Activated CD4-positive, alpha-beta T cell treated with anti-CD3 and anti-CD28 coated beads for 24 hours (primary cell): ENCODE data around the gene FYCO1.

ENCODE experiments used
- DNase-seq, 2 donors: peaks; one replicate each; pipeline ENCODE4 v3.0.0-alpha.2; 2020; ENCODE audit warnings: low read depth in 2 of 2

FYCO1 gene

GRCh38 chr3:45887285-45887684 lies 108.3 kb downstream of the FYCO1 start:
- no peak for DNase-seq

- no peak for DNase-seq
Measured at GRCh38 chr3:45885979-45886705, 109.5 kb downstream of the FYCO1 start, which contains the start of gene CCR9. Gene CCR9 (plus strand): TSS chr3:45886543. CDS start chr3:45894934, 8,391 bp downstream.

- DNase-seq: no peak
Measured at GRCh38 chr3:45884368-45885201, 111.0 kb downstream of the FYCO1 start.

GRCh38 chr3:45881078-45882022 lies 114.3 kb downstream of the FYCO1 start:
- DNase-seq: peak in 1 of 2 donors; percentile 41

- no peak for DNase-seq
Measured at GRCh38 chr3:45880725-45881077, 114.9 kb downstream of the FYCO1 start.

GRCh38 chr3:45878124-45878523 lies 117.5 kb downstream of the FYCO1 start:
- DNase-seq: no peak

- no peak for DNase-seq
Measured at GRCh38 chr3:45874677-45875346, 120.8 kb downstream of the FYCO1 start.

- DNase-seq: no peak
Measured at GRCh38 chr3:45873638-45874037, 122.0 kb downstream of the FYCO1 start.

- DNase-seq: no peak
Measured at GRCh38 chr3:45873036-45873435, 122.6 kb downstream of the FYCO1 start.

GRCh38 chr3:45872569-45872968 lies 123.1 kb downstream of the FYCO1 start:
- no peak for DNase-seq

GRCh38 chr3:45871780-45872179 lies 123.8 kb downstream of the FYCO1 start:
- no peak for DNase-seq

- peak in 1 of 2 donors; percentile 15 for DNase-seq
Measured at GRCh38 chr3:45870099-45870498, 125.5 kb downstream of the FYCO1 start.

- no peak for DNase-seq
Measured at GRCh38 chr3:45869638-45870037, 126.0 kb downstream of the FYCO1 start.

- DNase-seq: no peak
Measured at GRCh38 chr3:45868650-45869049, 127.0 kb downstream of the FYCO1 start.

- DNase-seq: no peak
Measured at GRCh38 chr3:45868213-45868612, 127.4 kb downstream of the FYCO1 start.
